ENCODE measurements around the gene ARHGAP18. TPM values are rescaled to one million over a fixed set of nuclear protein-coding genes. Genes with fewer than 3 reads are reported as not detected.

The ARHGAP18 gene
- total and polyA plus RNA-seq, 4 donors, result 8.0 to 24.4 (median 15.7) TPM

DNA sequence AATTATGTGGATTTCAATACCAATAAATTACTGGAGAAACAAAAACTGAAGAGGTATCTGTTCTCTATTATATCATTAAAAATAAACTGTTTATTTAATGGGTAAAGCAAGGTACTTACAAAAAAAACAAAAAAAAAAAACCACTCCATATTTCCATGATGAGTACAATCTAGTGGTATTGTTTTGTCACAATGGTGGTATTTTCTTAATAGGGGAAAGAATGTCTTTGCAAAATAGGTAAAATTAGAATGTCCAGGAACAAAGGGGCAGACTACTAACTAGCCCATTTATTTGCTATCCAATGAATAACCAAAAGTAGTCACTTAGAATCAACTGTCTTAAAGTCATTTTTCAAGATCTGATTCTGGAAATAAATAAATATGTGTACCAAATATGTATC lies 92.0 kb downstream of the ARHGAP18 start:
- Histone ChIP-seq H3K9me3 (ENCODE audit: control insufficient read depth, low read length) (no peaks in the 10 kb centered on the region), H3K27ac (ENCODE audit: low read depth in 1 of 2, low read length in 2 of 2) (no peak overlapping the region), H3K4me1 (ENCODE audit: control insufficient read depth in 1 of 2, insufficient read depth in 2 of 2, low read length in 2 of 2) (no peaks in the 10 kb centered on the region), H3K36me3 (ENCODE audit: control insufficient read depth in 1 of 2, insufficient read depth in 2 of 2, low read length in 1 of 2) (no peaks in the 10 kb centered on the region), H3K4me3 (ENCODE audit: low read length in 2 of 2) (no peak overlapping the region), H3K27me3 (ENCODE audit: control insufficient read depth in 1 of 2, insufficient read depth in 2 of 2, low read length in 1 of 2) (no peaks in the 10 kb centered on the region)
- DNase-seq (no peak), ATAC-seq (ENCODE audit: low FRiP score) (no peak)
- intact Hi-C loops (cut with DNase I), result no loop called here

- 82 to 94% methylated on average over 3 of the region's 3 CpGs for WGBS, 2 donors
Measured at GRCh38 chr6:129615496-129615895, 94.5 kb downstream of the ARHGAP18 start.

GRCh38 chr6:129615020-129615419 lies 95.0 kb downstream of the ARHGAP18 start:
- H3K4me1 ChIP-seq (ENCODE audit: control insufficient read depth in 1 of 2, insufficient read depth in 2 of 2, low read length in 2 of 2), result no peaks in the 10 kb centered on the region
- no peaks in the 10 kb centered on the region for H3K9me3 ChIP-seq (ENCODE audit: control insufficient read depth, low read length)
- no peak for ATAC-seq (ENCODE audit: low FRiP score)
- no peak overlapping the region for H3K27ac ChIP-seq (ENCODE audit: low read depth in 1 of 2, low read length in 2 of 2)
- intact Hi-C loops (cut with DNase I), result no loop called here
- H3K36me3 ChIP-seq (ENCODE audit: control insufficient read depth in 1 of 2, insufficient read depth in 2 of 2, low read length in 1 of 2), result no peaks in the 10 kb centered on the region
- 96 to 98% methylated on average over 1 of the region's 1 CpG for WGBS, 2 donors
- H3K4me3 ChIP-seq (ENCODE audit: low read length in 2 of 2), result no peak overlapping the region
- no peak for DNase-seq
- no peaks in the 10 kb centered on the region for H3K27me3 ChIP-seq (ENCODE audit: control insufficient read depth in 1 of 2, insufficient read depth in 2 of 2, low read length in 1 of 2)

More at GRCh38 chr6:129615496-129615895, 94.5 kb downstream of the ARHGAP18 start:
- H3K27me3 ChIP-seq (ENCODE audit: control insufficient read depth in 1 of 2, insufficient read depth in 2 of 2, low read length in 1 of 2), result no peaks in the 10 kb centered on the region
- no peak overlapping the region for H3K4me3 ChIP-seq (ENCODE audit: low read length in 2 of 2)
- no peaks in the 10 kb centered on the region for H3K36me3 ChIP-seq (ENCODE audit: control insufficient read depth in 1 of 2, insufficient read depth in 2 of 2, low read length in 1 of 2)
- no peak overlapping the region for H3K27ac ChIP-seq (ENCODE audit: low read depth in 1 of 2, low read length in 2 of 2)
- intact Hi-C loops (cut with DNase I), result no loop called here
- H3K4me1 ChIP-seq (ENCODE audit: control insufficient read depth in 1 of 2, insufficient read depth in 2 of 2, low read length in 2 of 2), result no peaks in the 10 kb centered on the region
- ATAC-seq (ENCODE audit: low FRiP score), result no peak
- DNase-seq, result no peak
- H3K9me3 ChIP-seq (ENCODE audit: control insufficient read depth, low read length), result no peaks in the 10 kb centered on the region

DNA sequence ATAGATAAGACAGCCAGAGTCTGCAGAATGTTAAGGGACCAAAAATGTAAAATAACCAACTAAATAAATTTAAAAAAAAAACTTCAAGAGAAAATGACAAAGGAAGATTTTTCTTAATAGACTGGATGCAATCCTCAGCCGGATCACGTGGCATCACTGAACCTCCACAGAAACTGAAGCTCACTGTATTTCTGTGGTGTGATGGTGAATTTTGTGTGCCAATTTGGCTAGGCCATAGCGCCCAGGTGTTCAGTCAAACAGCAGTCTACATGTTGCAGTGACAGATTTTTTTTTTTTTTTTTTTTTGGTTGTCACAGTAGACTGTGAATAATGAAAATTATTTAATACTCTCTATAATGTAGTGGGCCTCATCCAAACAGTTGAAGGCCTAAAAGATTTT lies 95.5 kb downstream of the ARHGAP18 start:
- intact Hi-C loops (cut with DNase I), result no loop called here
- 92 to 94% methylated on average over 3 of the region's 3 CpGs for WGBS, 2 donors
- no peaks in the 10 kb centered on the region for H3K27me3 ChIP-seq (ENCODE audit: control insufficient read depth in 1 of 2, insufficient read depth in 2 of 2, low read length in 1 of 2)
- H3K4me1 ChIP-seq (ENCODE audit: control insufficient read depth in 1 of 2, insufficient read depth in 2 of 2, low read length in 2 of 2), result no peaks in the 10 kb centered on the region
- H3K27ac ChIP-seq (ENCODE audit: low read depth in 1 of 2, low read length in 2 of 2), result no peak overlapping the region
- no peaks in the 10 kb centered on the region for H3K36me3 ChIP-seq (ENCODE audit: control insufficient read depth in 1 of 2, insufficient read depth in 2 of 2, low read length in 1 of 2)
- ATAC-seq (ENCODE audit: low FRiP score) (no peak), DNase-seq (no peak)
- no peaks in the 10 kb centered on the region for H3K9me3 ChIP-seq (ENCODE audit: control insufficient read depth, low read length)
- H3K4me3 ChIP-seq (ENCODE audit: low read length in 2 of 2), result no peak overlapping the region

GRCh38 chr6:129612440-129612839 lies 97.5 kb downstream of the ARHGAP18 start:
- no peaks in the 10 kb centered on the region for H3K36me3 ChIP-seq (ENCODE audit: control insufficient read depth in 1 of 2, insufficient read depth in 2 of 2, low read length in 1 of 2)

GRCh38 chr6:129609635-129610034 lies 100.3 kb downstream of the ARHGAP18 start:
- Histone ChIP-seq H3K27ac (ENCODE audit: low read depth in 1 of 2, low read length in 2 of 2) (no peak overlapping the region), H3K9me3 (ENCODE audit: control insufficient read depth, low read length) (no peaks in the 10 kb centered on the region), H3K27me3 (ENCODE audit: control insufficient read depth in 1 of 2, insufficient read depth in 2 of 2, low read length in 1 of 2) (no peaks in the 10 kb centered on the region), H3K4me1 (ENCODE audit: control insufficient read depth in 1 of 2, insufficient read depth in 2 of 2, low read length in 2 of 2) (no peaks in the 10 kb centered on the region), H3K4me3 (ENCODE audit: low read length in 2 of 2) (no peak overlapping the region), H3K36me3 (ENCODE audit: control insufficient read depth in 1 of 2, insufficient read depth in 2 of 2, low read length in 1 of 2) (no peaks in the 10 kb centered on the region)
- intact Hi-C loops (cut with DNase I), result no loop called here
- WGBS, 2 donors, result 71 to 73% methylated on average over 4 of the region's 4 CpGs
- ATAC-seq (ENCODE audit: low FRiP score), result no peak
- DNase-seq, result no peak

More at GRCh38 chr6:129612440-129612839, 97.5 kb downstream of the ARHGAP18 start:
- Histone ChIP-seq H3K4me1 (ENCODE audit: control insufficient read depth in 1 of 2, insufficient read depth in 2 of 2, low read length in 2 of 2) (no peaks in the 10 kb centered on the region), H3K9me3 (ENCODE audit: control insufficient read depth, low read length) (no peaks in the 10 kb centered on the region), H3K27me3 (ENCODE audit: control insufficient read depth in 1 of 2, insufficient read depth in 2 of 2, low read length in 1 of 2) (no peaks in the 10 kb centered on the region), H3K27ac (ENCODE audit: low read depth in 1 of 2, low read length in 2 of 2) (no peak overlapping the region), H3K4me3 (ENCODE audit: low read length in 2 of 2) (no peak overlapping the region)
- intact Hi-C loops (cut with DNase I), result no loop called here
- DNase-seq (no peak), ATAC-seq (ENCODE audit: low FRiP score) (no peak)

DNA sequence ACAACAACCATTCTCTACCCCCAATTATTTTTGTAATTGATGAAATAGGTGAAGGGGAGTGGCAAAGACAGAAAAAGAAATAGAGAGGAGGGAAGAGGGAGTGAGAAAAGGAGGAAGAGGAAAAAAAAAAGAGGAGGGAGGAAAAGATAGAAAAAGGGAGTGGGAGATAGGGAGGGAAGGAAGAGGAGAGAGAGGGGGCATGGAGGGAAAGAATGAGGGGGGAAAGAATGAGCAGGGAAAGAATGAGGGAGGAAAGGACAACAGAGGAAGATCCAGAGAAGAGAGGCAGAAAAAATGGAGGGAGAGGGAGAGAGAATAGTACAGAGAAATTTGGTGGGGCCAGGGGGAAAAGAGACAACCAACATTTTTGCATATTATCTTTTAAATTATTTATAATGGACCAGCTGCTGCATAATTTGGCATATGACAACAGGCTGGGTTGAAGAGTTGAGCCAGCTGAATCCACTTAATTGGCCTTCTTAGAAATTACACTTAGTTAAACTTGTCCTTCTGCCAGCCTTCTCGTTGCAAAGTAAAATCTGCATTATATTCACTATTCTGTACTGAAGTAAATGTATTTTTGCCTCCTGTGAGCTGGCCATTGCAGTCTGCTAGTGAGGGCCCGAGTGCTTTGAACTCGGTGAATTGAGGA lies 101.0 kb downstream of the ARHGAP18 start:
- intact Hi-C loops (cut with DNase I), result no loop called here

DNA sequence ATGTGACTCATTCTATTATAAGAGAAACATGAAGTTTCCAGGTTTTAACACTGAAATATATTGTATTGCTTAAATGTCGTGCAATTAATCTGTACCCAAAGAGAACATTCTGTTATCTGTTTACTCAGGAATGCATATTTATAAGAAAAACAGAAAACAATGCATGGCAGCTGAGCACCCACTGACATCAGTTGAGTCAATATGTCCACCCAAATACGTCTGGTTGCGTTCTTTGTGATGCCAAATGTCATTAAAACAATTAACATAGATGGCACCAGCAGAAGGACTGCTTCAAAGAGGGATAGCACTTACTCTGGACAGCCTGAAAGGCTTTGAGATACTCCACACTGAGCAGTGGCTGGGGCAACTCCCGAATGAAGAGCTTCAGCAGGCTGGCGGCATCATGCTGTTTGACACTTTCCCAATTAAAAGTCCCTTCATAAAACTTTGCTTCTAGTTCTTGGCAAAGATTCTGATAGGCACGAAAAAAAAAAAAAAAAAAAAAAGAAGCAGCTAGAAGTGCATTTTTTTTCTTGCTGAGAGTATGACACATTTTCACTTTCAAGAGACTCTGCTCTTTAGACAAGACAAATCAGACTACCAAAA lies 102.3 kb downstream of the ARHGAP18 start:
- H3K36me3 ChIP-seq (ENCODE audit: control insufficient read depth in 1 of 2, insufficient read depth in 2 of 2, low read length in 1 of 2), result no peaks in the 10 kb centered on the region
- no peak overlapping the region for H3K4me3 ChIP-seq (ENCODE audit: low read length in 2 of 2)
- WGBS, 2 donors, result 71 to 73% methylated on average over 6 of the region's 6 CpGs
- H3K27me3 ChIP-seq (ENCODE audit: control insufficient read depth in 1 of 2, insufficient read depth in 2 of 2, low read length in 1 of 2), result no peaks in the 10 kb centered on the region
- no peaks in the 10 kb centered on the region for H3K4me1 ChIP-seq (ENCODE audit: control insufficient read depth in 1 of 2, insufficient read depth in 2 of 2, low read length in 2 of 2)
- intact Hi-C loops (cut with DNase I), result no loop called here
- no peak overlapping the region for H3K27ac ChIP-seq (ENCODE audit: low read depth in 1 of 2, low read length in 2 of 2)
- ATAC-seq (ENCODE audit: low FRiP score) (no peak), DNase-seq (no peak)
- no peaks in the 10 kb centered on the region for H3K9me3 ChIP-seq (ENCODE audit: control insufficient read depth, low read length)

More for the DNA sequence above, 101.0 kb downstream of the ARHGAP18 start:
- H3K36me3 ChIP-seq (ENCODE audit: control insufficient read depth in 1 of 2, insufficient read depth in 2 of 2, low read length in 1 of 2), result no peaks in the 10 kb centered on the region
- H3K4me3 ChIP-seq (ENCODE audit: low read length in 2 of 2), result no peak overlapping the region
- H3K9me3 ChIP-seq (ENCODE audit: control insufficient read depth, low read length), result no peaks in the 10 kb centered on the region
- no peaks in the 10 kb centered on the region for H3K27me3 ChIP-seq (ENCODE audit: control insufficient read depth in 1 of 2, insufficient read depth in 2 of 2, low read length in 1 of 2)
- WGBS, 2 donors, result 75 to 77% methylated on average over 3 of the region's 3 CpGs
- no peaks in the 10 kb centered on the region for H3K4me1 ChIP-seq (ENCODE audit: control insufficient read depth in 1 of 2, insufficient read depth in 2 of 2, low read length in 2 of 2)
- no peak for DNase-seq
- no peak for ATAC-seq (ENCODE audit: low FRiP score)
- H3K27ac ChIP-seq (ENCODE audit: low read depth in 1 of 2, low read length in 2 of 2), result no peak overlapping the region

- H3K4me1 ChIP-seq (ENCODE audit: control insufficient read depth in 1 of 2, insufficient read depth in 2 of 2, low read length in 2 of 2), result no peaks in the 10 kb centered on the region
- DNase-seq, result no peak
- no peak for ATAC-seq (ENCODE audit: low FRiP score)
- intact Hi-C loops (cut with DNase I), result no loop called here
- H3K27me3 ChIP-seq (ENCODE audit: control insufficient read depth in 1 of 2, insufficient read depth in 2 of 2, low read length in 1 of 2), result no peaks in the 10 kb centered on the region
- no peaks in the 10 kb centered on the region for H3K36me3 ChIP-seq (ENCODE audit: control insufficient read depth in 1 of 2, insufficient read depth in 2 of 2, low read length in 1 of 2)
- H3K4me3 ChIP-seq (ENCODE audit: low read length in 2 of 2), result no peak overlapping the region
- H3K27ac ChIP-seq (ENCODE audit: low read depth in 1 of 2, low read length in 2 of 2), result no peak overlapping the region
- 91 to 92% methylated on average over 5 of the region's 5 CpGs for WGBS, 2 donors
- H3K9me3 ChIP-seq (ENCODE audit: control insufficient read depth, low read length), result no peaks in the 10 kb centered on the region
Measured at GRCh38 chr6:129606664-129607063, 103.3 kb downstream of the ARHGAP18 start.

Measured in aorta (tissue), 5 donors.